Heart right ventricle (tissue), 16 donors: ENCODE data around the gene RFPL1. TPM values are rescaled to one million over a fixed set of nuclear protein-coding genes. Genes with fewer than 3 reads are reported as not detected.

Experiments
- ATAC-seq, 8 donors: fragments of 200-7000 bp; cut with Tn5 transposase; one replicate each; pipeline ENCODE4 v1.9.1; 2020; ENCODE audit warnings: mild to moderate bottlenecking in 8 of 8, moderate library complexity in 8 of 8, moderate number of reproducible peaks in 1 of 8
- DNase-seq, 2 donors: peaks; one replicate each; pipeline ENCODE4 v3.0.0-alpha.2; 2020
- H3K27ac ChIP-seq, 10 donors: fragments of 200-600 bp; sonication (generic) in 2 of 10; one replicate each; pipeline versions ENCODE4 v1.5.0 to v1.8.0; 2020 to 2022; ENCODE audit warnings: mild to moderate bottlenecking in 3 of 10
- H3K27me3 ChIP-seq, 7 donors: fragments of 200-600 bp; one replicate each; pipeline ENCODE4 v1.8.0; 2021 to 2022; ENCODE audit warnings: mild to moderate bottlenecking in 2 of 7
- H3K36me3 ChIP-seq, 9 donors: fragments of 200-600 bp; sonication (generic) in 1 of 9; one replicate each; pipeline versions ENCODE4 v1.5.0 to v1.8.0; 2020 to 2022; ENCODE audit warnings: mild to moderate bottlenecking in 2 of 9
- H3K4me1 ChIP-seq, 9 donors: fragments of 200-600 bp; sonication (generic) in 1 of 9; one replicate each; pipeline versions ENCODE4 v1.5.0 to v1.8.0; 2020 to 2022; ENCODE audit warnings: mild to moderate bottlenecking in 4 of 9
- H3K4me3 ChIP-seq, 10 donors: fragments of 200-600 bp; sonication (generic) in 2 of 10; one replicate each; pipeline versions ENCODE4 v1.5.0 to v1.8.0; 2020 to 2022; ENCODE audit warnings: mild to moderate bottlenecking in 7 of 10, moderate library complexity in 2 of 10
- H3K9me3 ChIP-seq, 11 donors: fragments of 200-600 bp in 10 of 11; sonication (generic) in 2 of 11; one replicate each; pipeline versions ENCODE4 v1.5.0 to v1.8.0; 2013 to 2022; ENCODE audit warnings: mild to moderate bottlenecking in 2 of 11, control low read depth in 1 of 11, moderate library complexity in 1 of 11
- CTCF ChIP-seq, 9 donors: fragments of 200-600 bp; sonication (generic) in 2 of 9; IDR thresholded peaks; one replicate each; pipeline versions ENCODE4 v1.5.0 to v1.8.0; 2021 to 2022; ENCODE audit warnings: antibody characterized with exemption in 9 of 9, mild to moderate bottlenecking in 5 of 9, moderate library complexity in 1 of 9
- WGBS, 2 donors: extraction: QIAGEN DNeasy Blood & Tissue Kit; methylation state at CpG; one replicate each; pipeline ENCODE4 v1.1.7; 2013; ENCODE audit warnings: inconsistent platforms in 1 of 2; 5-methylcytosine and 5-hydroxymethylcytosine counted together
- intact Hi-C, 10 donors: fragments of 100-400 bp; cut with DNase I; formaldehyde crosslinking; loops; one replicate each; pipeline versions ENCODE4 v1.11.1 to v1.14.2; 2022
- polyA plus RNA-seq, 2 donors: library from polyadenylated mRNA; stranded (reverse); fragments of 200-250 nt; gene quantifications; one replicate each; pipeline ENCODE4 v1.2.3, GENCODE V29; 2013
- total RNA-seq, 10 donors: library from RNA; stranded (reverse); fragmentation: NEBNext Ultra II Directional in 3 of 10; extraction: Animal tissue kit (Norgen Biotek cat#: 25700) in 3 of 10; gene quantifications; one replicate each; pipeline versions ENCODE4 v1.2.1 to v1.2.4, GENCODE V29; 2021 to 2023
- donor health status: Arrhythmogenic right ventricular cardiomyopathy.
- donor health status: ischemic (EF 13 %, LVEDD 7.1; RV severe dilation, severe dysfunction).
- donor health status: healthy with polysubstance abuse.
- donor health status: DM: no; HTN: yes; CAD: no.
- donor health status: DM: no; HTN: no; CAD: no.
- donor health status: ischemic (EF 25% LVEDD 6.9; RV normal size, moderate dysfunction).
- donor health status: ischemic (EF 25% LVEDD 5.7; RV mildly dilated, moderate dysfunction).
- donor health status: healthy.
- donor health status: DM: yes; HTN: yes; CAD: no.
- donor health status: Ischemic cardiomyopathy.
- donor health status: ischemic (EF 35%, LVEDD 5.7; RV mildly dilated, moderate dysfunction).
- donor health status: nonischemic (EF 11% LVEDD 7.7; RV severe dilation, severe dysfunction).
- donor health status: DM: yes; HTN: yes; CAD: no.
- donor health status: PGD.
- donor health status: ischemic (EF 29% LVEDD 5.4; RV normal size, mild dysfunction).
- donor health status: nonischemic (EF 23%, LVEDD 6.1; RV moderate dilation, normal function).

RFPL1 gene
- total and polyA plus RNA-seq, 12 donors = not detected

GRCh38 chr22:29434288-29434687, 4.1 kb upstream of the RFPL1 start:
- Histone ChIP-seq H3K4me3 (no peak overlapping the region), H3K27ac (no peak overlapping the region), H3K36me3 (no peaks in the 10 kb centered on the region), H3K9me3 (no peaks in the 10 kb centered on the region), H3K27me3 (peaks cover 0 to 51% (median 33%) of the 10 kb centered on the region in 7 donors), H3K4me1 (no peaks in the 10 kb centered on the region)
- WGBS, 2 donors = 86 to 87% methylated on average over 7 of the region's 7 CpGs
- DNase-seq = no peak
- intact Hi-C loops = no loop called here
- TF ChIP-seq CTCF (IDR thresholded peaks at IDR 0.05) = no peak
- no peak for ATAC-seq

GRCh38 chr22:29435236-29436136, 2.9 kb upstream of the RFPL1 start:
- Histone ChIP-seq H3K36me3 (no peaks in the 10 kb centered on the region), H3K27me3 (peaks cover 0 to 43% (median 33%) of the 10 kb centered on the region in 7 donors), H3K9me3 (no peaks in the 10 kb centered on the region), H3K27ac (no peak overlapping the region), H3K4me3 (no peak overlapping the region), H3K4me1 (no peaks in the 10 kb centered on the region)
- ATAC-seq (no peak), DNase-seq (no peak)
- intact Hi-C loops = no loop called here
- WGBS, 2 donors = 64 to 72% methylated on average over 5 of the region's 5 CpGs
- TF ChIP-seq CTCF (IDR thresholded peaks at IDR 0.05) = no peak

GRCh38 chr22:29442976-29443375, 4.6 kb downstream of the RFPL1 start:
- no peaks in the 10 kb centered on the region for H3K36me3 ChIP-seq

GRCh38 chr22:29443452-29443851, 5.1 kb downstream of the RFPL1 start:
- WGBS, 2 donors = 73 to 79% methylated on average over 6 of the region's 6 CpGs
- ATAC-seq = no peak

More at GRCh38 chr22:29442976-29443375, 4.6 kb downstream of the RFPL1 start:
- no peak for ATAC-seq
- 43 to 58% methylated on average over 1 of the region's 1 CpG for WGBS, 2 donors
- Histone ChIP-seq H3K4me3 (no peak overlapping the region), H3K27ac (no peak overlapping the region), H3K27me3 (peaks cover 0 to 29% (median 0%) of the 10 kb centered on the region in 7 donors), H3K4me1 (no peaks in the 10 kb centered on the region), H3K9me3 (no peaks in the 10 kb centered on the region)
- intact Hi-C loops = no loop called here
- no peak for TF ChIP-seq CTCF (IDR thresholded peaks at IDR 0.05)
- no peak for DNase-seq

More at GRCh38 chr22:29443452-29443851, 5.1 kb downstream of the RFPL1 start:
- Histone ChIP-seq H3K36me3 (no peaks in the 10 kb centered on the region), H3K27ac (no peak overlapping the region), H3K4me1 (no peaks in the 10 kb centered on the region), H3K9me3 (no peaks in the 10 kb centered on the region), H3K27me3 (peaks cover 0 to 29% (median 0%) of the 10 kb centered on the region in 7 donors), H3K4me3 (no peak overlapping the region)
- intact Hi-C loops = no loop called here
- no peak for TF ChIP-seq CTCF (IDR thresholded peaks at IDR 0.05)
- DNase-seq = no peak
